Endothelial cell of umbilical vein (primary cell): ENCODE data around the gene ACBD7. TPM values are rescaled to one million over a fixed set of nuclear protein-coding genes. Genes with fewer than 3 reads are reported as not detected.

Source experiments
- BruUV-seq: library from RNA; stranded (reverse); fragments of 400-500 nt; replicated peaks from 2 replicates; lab custom pipeline; 2021; lab: Mats Ljungman, UMichigan
- CTCF ChIA-PET: fragments of 300-600, 350-600 bp; sonication (Branson Sonifier 250); formaldehyde crosslinking; loops from one replicate; lab custom pipeline; 2021; ENCODE audit warnings: antibody characterized with exemption, inconsistent platforms; lab: Charles Lee
- POLR2A ChIA-PET: fragments of 300-600, 350-600 bp; sonication (Branson Sonifier 250); formaldehyde crosslinking; loops from one replicate; lab custom pipeline; 2021; ENCODE audit warnings: antibody characterized with exemption, inconsistent platforms; lab: Charles Lee
- DNase-seq: peaks from one replicate; pipeline ENCODE4 v3.0.0-alpha.2; 2011; ENCODE audit warnings: low read depth, low spot score
- FAIRE-seq: peaks from 2 replicates; lab custom pipeline; 2011; peaks lifted over from hg19 to GRCh38; lab: Jason Lieb, UNC
- H2AFZ ChIP-seq: 2 replicates; pipeline ENCODE4 v1.6.0; 2012; ENCODE audit warnings: low read depth, low read length, control low read depth, inconsistent platforms
- H3K27ac ChIP-seq: 2 replicates; pipeline ENCODE4 v1.5.1; 2011; ENCODE audit warnings: low read depth, mild to moderate bottlenecking, control low read depth, low read length, moderate library complexity; ENCODE audit not compliant: insufficient read depth
- H3K27me3 ChIP-seq, 2 experiments: 2 replicates each; pipeline versions ENCODE4 v1.6.0 to v1.6.1; 2011; ENCODE audit warnings: low read length in 2 of 2, mixed read lengths in 1 of 2; ENCODE audit not compliant: control insufficient read depth in 2 of 2, insufficient read depth in 2 of 2
- H3K36me3 ChIP-seq, 2 experiments: 2 replicates in 1 of 2; 3 replicates in 1 of 2; pipeline ENCODE4 v1.5.1; 2011; ENCODE audit warnings: low read length in 2 of 2, mild to moderate bottlenecking in 1 of 2, moderate library complexity in 1 of 2; ENCODE audit not compliant: control insufficient read depth in 2 of 2, insufficient read depth in 2 of 2; ENCODE audit errors: extremely low read depth in 1 of 2
- H3K4me1 ChIP-seq: 3 replicates; pipeline ENCODE4 v1.5.1; 2011; ENCODE audit warnings: mild to moderate bottlenecking, low read length; ENCODE audit not compliant: control insufficient read depth, insufficient read depth; ENCODE audit errors: extremely low read depth
- H3K4me2 ChIP-seq: 2 replicates; pipeline ENCODE4 v1.6.1; 2011; ENCODE audit warnings: low read length, control low read depth, mixed read lengths; ENCODE audit not compliant: insufficient read depth
- H3K4me3 ChIP-seq, 3 experiments: fragments of 200-600 bp in 1 of 3; sonication (generic), shearing (Covaris generic) in 1 of 3; replicated peaks in 1 of 3; 2 replicates each; pipeline ENCODE4 v1.5.1; 2011 to 2016; ENCODE audit warnings: control low read depth in 3 of 3, low read length in 3 of 3, mild to moderate bottlenecking in 2 of 3, inconsistent platforms in 1 of 3, low read depth in 1 of 3, moderate library complexity in 1 of 3; ENCODE audit not compliant: insufficient read depth in 1 of 3
- H3K79me2 ChIP-seq: 2 replicates; pipeline ENCODE4 v1.6.0; 2012; ENCODE audit warnings: low read length, inconsistent platforms; ENCODE audit not compliant: control insufficient read depth, insufficient read depth
- H3K9ac ChIP-seq: replicated peaks from 2 replicates; pipeline ENCODE3; 2011; ENCODE audit warnings: low read length, control low read depth; ENCODE audit not compliant: insufficient read depth; ENCODE audit errors: extremely low read depth
- H3K9me1 ChIP-seq: replicated peaks from 3 replicates; pipeline ENCODE4 v1.6.0; 2011; ENCODE audit warnings: mild to moderate bottlenecking, low read length; ENCODE audit not compliant: control insufficient read depth, insufficient read depth; ENCODE audit errors: extremely low read depth
- H3K9me3 ChIP-seq: replicated peaks from 2 replicates; pipeline ENCODE4 v1.5.1; 2012; ENCODE audit warnings: low read length, inconsistent platforms; ENCODE audit not compliant: control insufficient read depth, insufficient read depth
- H4K20me1 ChIP-seq: replicated peaks from 2 replicates; pipeline ENCODE3; 2011; ENCODE audit warnings: mild to moderate bottlenecking, low read length; ENCODE audit not compliant: control insufficient read depth, insufficient read depth; ENCODE audit errors: extremely low read depth
- EZH2 ChIP-seq: IDR thresholded peaks from 2 replicates; pipeline ENCODE4 v1.6.1; 2012; ENCODE audit warnings: borderline replicate concordance, low read depth, mild to moderate bottlenecking, moderate library complexity, low read length, inconsistent platforms; ENCODE audit not compliant: severe bottlenecking
- FOS ChIP-seq: IDR thresholded peaks from 2 replicates; pipeline ENCODE4 v1.6.1; 2011; ENCODE audit warnings: mild to moderate bottlenecking, low read length, moderate library complexity, borderline replicate concordance; ENCODE audit not compliant: insufficient read depth
- GATA2 ChIP-seq: IDR thresholded peaks from 2 replicates; pipeline ENCODE4 v1.7.0; 2011; ENCODE audit warnings: low read depth, mild to moderate bottlenecking, moderate library complexity, mixed read lengths, low read length; ENCODE audit not compliant: insufficient read length, insufficient read depth
- JUN ChIP-seq: IDR thresholded peaks from 2 replicates; pipeline ENCODE4 v1.6.1; 2011; ENCODE audit warnings: borderline replicate concordance, low read depth; ENCODE audit not compliant: insufficient read length, insufficient read depth
- MAX ChIP-seq: IDR thresholded peaks from 2 replicates; pipeline ENCODE4 v1.6.1; 2011; ENCODE audit not compliant: insufficient read depth, insufficient read length
- MYC ChIP-seq: IDR thresholded peaks from one replicate; pipeline ENCODE4 v1.6.1; 2011; ENCODE audit warnings: mild to moderate bottlenecking, low read depth, low read length
- POLR2A ChIP-seq: IDR thresholded peaks from 2 replicates; pipeline ENCODE4 v1.6.1; 2012; ENCODE audit warnings: low read depth, mild to moderate bottlenecking, control low read depth, low read length
- POLR2AphosphoS5 ChIP-seq: IDR thresholded peaks from 2 replicates; pipeline ENCODE4 v1.6.1; 2012; ENCODE audit warnings: low read depth, mild to moderate bottlenecking, control low read depth, low read length, moderate library complexity; ENCODE audit not compliant: insufficient read depth
- dilution Hi-C: fragments of 300-500 bp; cut with MboI; formaldehyde crosslinking; loops from one replicate; pipeline ENCODE4 v1.15.0; 2019; ENCODE audit warnings: low sequenced_read_pairs; ENCODE audit not compliant: extremely low pct_ligation_motif_present
- intact Hi-C: fragments of 100-400 bp; cut with micrococcal nuclease; formaldehyde crosslinking; loops from one replicate; pipeline ENCODE4 v1.10.0; 2022
- polyA plus RNA-seq, 4 experiments: library from polyadenylated mRNA; depleted of rRNA in 3 of 4; stranded (reverse) in 3 of 4; unstranded in 1 of 4; fragments of >200 nt; gene quantifications; 2 replicates each; pipeline versions ENCODE4 v1.2.1 to v1.2.3, GENCODE V29; 2011 to 2012; ENCODE audit warnings: missing spikeins in 1 of 4
- total RNA-seq: library from RNA; stranded (reverse); gene quantifications from 2 replicates; pipeline ENCODE4 v1.2.3, GENCODE V29; 2021
- TF ChIP-seq, protein P1 (sequence below), 2 donors: IDR thresholded peaks; 1 replicate in 1 of 2; 2 replicates in 1 of 2; pipeline ENCODE4 v1.5.1; 2011; ENCODE audit warnings: low read length in 2 of 2, mild to moderate bottlenecking in 2 of 2, moderate library complexity in 2 of 2, control low read depth in 1 of 2, inconsistent platforms in 1 of 2, low read depth in 1 of 2; ENCODE audit not compliant: insufficient read depth in 1 of 2; ENCODE audit errors: extremely low read depth in 1 of 2

ACBD7 gene
- total and polyA plus RNA-seq, 2 donors (not counting 3 experiments of a cell fraction or from before 2014, with no cell fraction given): 1.2 to 2.8 TPM

DNA sequence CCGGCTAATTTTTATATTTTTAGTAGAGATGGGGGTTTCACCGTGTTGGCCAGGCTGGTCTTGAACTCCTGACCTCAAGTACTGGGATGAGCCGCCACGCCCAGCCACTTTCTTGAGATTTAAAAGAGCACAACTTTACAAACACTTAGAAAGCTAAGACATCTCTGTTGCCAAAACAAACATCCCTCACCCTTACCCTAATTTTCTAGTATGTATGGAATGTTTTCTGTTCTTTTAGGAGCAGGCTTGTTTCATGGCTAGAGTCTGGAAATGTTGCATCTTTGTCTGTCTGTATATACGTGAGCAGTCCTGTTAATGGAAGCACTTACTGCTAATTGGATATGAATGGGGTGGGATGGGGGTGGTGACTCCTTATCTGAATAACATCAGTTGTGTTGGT is 42.0 kb downstream of the ACBD7 start:
- no peak for DNase-seq
- TF ChIP-seq JUN: no peak
- TF ChIP-seq, protein P1, sequence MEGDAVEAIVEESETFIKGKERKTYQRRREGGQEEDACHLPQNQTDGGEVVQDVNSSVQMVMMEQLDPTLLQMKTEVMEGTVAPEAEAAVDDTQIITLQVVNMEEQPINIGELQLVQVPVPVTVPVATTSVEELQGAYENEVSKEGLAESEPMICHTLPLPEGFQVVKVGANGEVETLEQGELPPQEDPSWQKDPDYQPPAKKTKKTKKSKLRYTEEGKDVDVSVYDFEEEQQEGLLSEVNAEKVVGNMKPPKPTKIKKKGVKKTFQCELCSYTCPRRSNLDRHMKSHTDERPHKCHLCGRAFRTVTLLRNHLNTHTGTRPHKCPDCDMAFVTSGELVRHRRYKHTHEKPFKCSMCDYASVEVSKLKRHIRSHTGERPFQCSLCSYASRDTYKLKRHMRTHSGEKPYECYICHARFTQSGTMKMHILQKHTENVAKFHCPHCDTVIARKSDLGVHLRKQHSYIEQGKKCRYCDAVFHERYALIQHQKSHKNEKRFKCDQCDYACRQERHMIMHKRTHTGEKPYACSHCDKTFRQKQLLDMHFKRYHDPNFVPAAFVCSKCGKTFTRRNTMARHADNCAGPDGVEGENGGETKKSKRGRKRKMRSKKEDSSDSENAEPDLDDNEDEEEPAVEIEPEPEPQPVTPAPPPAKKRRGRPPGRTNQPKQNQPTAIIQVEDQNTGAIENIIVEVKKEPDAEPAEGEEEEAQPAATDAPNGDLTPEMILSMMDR (IDR thresholded peaks at IDR 0.05; ENCODE audit: extremely low read depth in 1 of 2, insufficient read depth in 1 of 2, low read depth in 1 of 2, low read length in 2 of 2): no peak
- no peak for TF ChIP-seq POLR2A
- TF ChIP-seq MAX: no peak
- no peak for TF ChIP-seq GATA2
- no peak for TF ChIP-seq FOS
- TF ChIP-seq MYC: no peak
- TF ChIP-seq POLR2AphosphoS5: no peak
- TF ChIP-seq EZH2: no peak
- no peak for FAIRE-seq
- Histone ChIP-seq H3K9me3 (no peaks in the 10 kb centered on the region), H3K9ac (no peak overlapping the region), H3K4me3 (no peak overlapping the region), H3K9me1 (no peaks in the 10 kb centered on the region), H4K20me1 (no peaks in the 10 kb centered on the region), H3K36me3 (no peaks in the 10 kb centered on the region), H3K27me3 (no peaks in the 10 kb centered on the region), H3K4me1 (no peaks in the 10 kb centered on the region), H3K4me2 (no peak overlapping the region), H3K79me2 (no peaks in the 10 kb centered on the region), H2AFZ (no peak overlapping the region), H3K27ac (no peak overlapping the region)
- ChIA-PET POLR2A (interaction anchor here (0.6 kb wide), 1 partner anchor 10 kb away, joined by 6 read pairs; no protein-coding TSS in a partner anchor), CTCF (no interaction called here)
- intact Hi-C loops: no loop called here
- dilution Hi-C loops: no loop called here
- BruUV-seq: no TSS peak
